A549 (cell line): ENCODE data around the gene SLC8A1. TPM values are rescaled to one million over a fixed set of nuclear protein-coding genes. Genes with fewer than 3 reads are reported as not detected.

ENCODE experiments used
- ATAC-seq, 2 experiments: fragments of 200-7000 bp in 1 of 2; fragments of >200 bp in 1 of 2; cut with Nextera tagmentation in 1 of 2; cut with Tn5 transposase in 1 of 2; 3 replicates each; pipeline versions ENCODE4 v1.8.0 to v1.9.1; 2018 to 2020; ENCODE audit warnings: mild to moderate bottlenecking in 1 of 2, moderate library complexity in 1 of 2
- CTCF ChIA-PET: fragments of 300-600 bp; sonication (Branson Sonifier 250); formaldehyde crosslinking; extraction: SDS; loops from one replicate; lab custom pipeline; 2021; ENCODE audit warnings: antibody characterized with exemption, inconsistent platforms; lab: Yijun Ruan, JAX
- POLR2A ChIA-PET: fragments of 350-600 bp; formaldehyde crosslinking; extraction: SDS; loops from one replicate; lab custom pipeline; 2021; ENCODE audit warnings: antibody characterized with exemption, inconsistent platforms; lab: Yijun Ruan, JAX
- DNase-seq, 2 experiments: peaks; one replicate each; pipeline versions ENCODE4 v3.0.0 to v3.0.0-alpha.2; 2011 to 2016; ENCODE audit warnings: low read depth in 1 of 2, low spot score in 1 of 2
- FAIRE-seq: peaks from 2 replicates; lab custom pipeline; 2011; peaks lifted over from hg19 to GRCh38; lab: Jason Lieb, UNC
- H3K27ac ChIP-seq, 2 experiments: fragments of >200 bp; sonication (Bioruptor Twin); formaldehyde crosslinking; 3 replicates each; pipeline ENCODE4 v1.5.1; 2016 to 2017
- H3K4me1 ChIP-seq: fragments of >200 bp; sonication (Bioruptor Twin); formaldehyde crosslinking; 3 replicates; pipeline ENCODE4 v1.6.1; 2016
- H3K4me2 ChIP-seq: fragments of >200 bp; sonication (Bioruptor Twin); formaldehyde crosslinking; 3 replicates; pipeline ENCODE4 v1.6.1; 2016
- H3K4me3 ChIP-seq: fragments of >200 bp; sonication (Bioruptor Twin); formaldehyde crosslinking; 3 replicates; pipeline ENCODE4 v1.5.1; 2016
- H3K9me3 ChIP-seq: fragments of >200 bp; sonication (Bioruptor Twin); formaldehyde crosslinking; 3 replicates; pipeline ENCODE4 v1.6.1; 2016
- BHLHE40 ChIP-seq: IDR thresholded peaks from 2 replicates; pipeline ENCODE4 v1.6.1; 2012; ENCODE audit warnings: low read depth, low read length, inconsistent platforms
- CEBPB ChIP-seq, 2 experiments: fragments of >200 bp in 1 of 2; sonication (Bioruptor Twin) in 1 of 2; formaldehyde crosslinking in 1 of 2; IDR thresholded peaks; 2 replicates each; pipeline ENCODE4 v1.6.1; 2012 to 2016
- CHD4 ChIP-seq: fragments of 200-600 bp; sonication (generic); IDR thresholded peaks from 2 replicates; pipeline ENCODE4 v1.6.1; 2016; ENCODE audit warnings: antibody characterized with exemption, mild to moderate bottlenecking, borderline replicate concordance
- FOSB ChIP-seq: fragments of 250-450 bp; sonication (Bioruptor Pico); IDR thresholded peaks from 2 replicates; pipeline ENCODE4 v1.5.0; 2020; ENCODE audit warnings: mild to moderate bottlenecking, moderate library complexity
- HMGXB4 ChIP-seq: fragments of 250-450 bp; sonication (Bioruptor Pico); IDR thresholded peaks from 2 replicates; pipeline ENCODE4 v1.5.0; 2021; ENCODE audit warnings: mild to moderate bottlenecking, moderate library complexity, borderline replicate concordance
- HOXA7 ChIP-seq: fragments of 250-450 bp; sonication (Bioruptor Pico); IDR thresholded peaks from 2 replicates; pipeline ENCODE4 v1.5.0; 2020; ENCODE audit warnings: mild to moderate bottlenecking, moderate library complexity
- PBX3 ChIP-seq: IDR thresholded peaks from 2 replicates; pipeline ENCODE4 v1.6.1; 2012
- PHF8 ChIP-seq: fragments of 200-600 bp; sonication (generic); IDR thresholded peaks from 2 replicates; pipeline ENCODE4 v1.6.1; 2016; ENCODE audit warnings: low read depth, mild to moderate bottlenecking, antibody characterized with exemption, moderate library complexity, borderline replicate concordance
- POLR2A ChIP-seq: IDR thresholded peaks from 2 replicates; pipeline ENCODE4 v1.6.1; 2012; ENCODE audit warnings: mild to moderate bottlenecking, low read length
- RAD21 ChIP-seq, 2 experiments: fragments of >200 bp in 1 of 2; sonication (Bioruptor Twin) in 1 of 2; formaldehyde crosslinking in 1 of 2; IDR thresholded peaks in 1 of 2; conservative IDR thresholded peaks in 1 of 2; 2 replicates in 1 of 2; 3 replicates in 1 of 2; pipeline ENCODE4 v1.6.1; 2012 to 2018; ENCODE audit warnings: inconsistent platforms in 1 of 2
- REST ChIP-seq: fragments of 200-600 bp; sonication (generic); IDR thresholded peaks from 2 replicates; pipeline ENCODE4 v1.6.1; 2016; ENCODE audit warnings: antibody characterized with exemption, mild to moderate bottlenecking, moderate library complexity
- RFX5 ChIP-seq: fragments of 450-650 bp; IDR thresholded peaks from 2 replicates; pipeline ENCODE4 v1.7.1; 2014; ENCODE audit warnings: antibody characterized with exemption, mild to moderate bottlenecking, moderate library complexity
- RNF2 ChIP-seq: fragments of 200-600 bp; sonication (generic); IDR thresholded peaks from 2 replicates; pipeline ENCODE4 v1.6.1; 2016; ENCODE audit warnings: low read depth, mild to moderate bottlenecking, antibody characterized with exemption, moderate library complexity, borderline replicate concordance
- SREBF2 ChIP-seq: fragments of 450-650 bp; IDR thresholded peaks from 2 replicates; pipeline ENCODE4 v1.6.1; 2014; ENCODE audit warnings: mild to moderate bottlenecking, moderate library complexity
- TFCP2L1 ChIP-seq: fragments of 250-450 bp; sonication (Bioruptor Pico); IDR thresholded peaks from 2 replicates; pipeline ENCODE4 v1.5.0; 2021; ENCODE audit warnings: mild to moderate bottlenecking
- USF2 ChIP-seq: fragments of 450-650 bp; IDR thresholded peaks from 2 replicates; pipeline ENCODE4 v1.6.1; 2014; ENCODE audit warnings: antibody characterized with exemption
- ZFP36 ChIP-seq: fragments of 450-650 bp; IDR thresholded peaks from 2 replicates; pipeline ENCODE4 v1.6.1; 2014; ENCODE audit warnings: borderline replicate concordance; ENCODE audit not compliant: partially characterized antibody
- WGBS: methylation state at CpG from one replicate; pipeline ENCODE4 v1.1.6; 2017; ENCODE audit errors: missing lambda C conversion rate; 5-methylcytosine and 5-hydroxymethylcytosine counted together
- polyA plus RNA-seq, 4 experiments: library from polyadenylated mRNA; depleted of rRNA in 3 of 4; stranded (reverse); fragments of >200 nt; fragmentation: RNase III in 1 of 4; extraction: RNeasy Plus Mini Kit Qiagen cat#74134 plus additional on column Dnase treatment in 1 of 4; gene quantifications; 2 replicates in 3 of 4; 3 replicates in 1 of 4; pipeline ENCODE4 v1.2.3, GENCODE V29; 2011 to 2017

Gene SLC8A1
- polyA plus RNA-seq, 2 of the 4 experiments (the other 2 are of a cell fraction): 0.28 to 0.92 TPM

- FAIRE-seq (no peak), DNase-seq (no peak)
- Histone ChIP-seq H3K4me2 (no peak overlapping the region), H3K9me3 (no peaks in the 10 kb centered on the region)
- POLR2A ChIA-PET: no interaction called here
- no peak for TF ChIP-seq HOXA7
- TF ChIP-seq CEBPB (IDR thresholded peaks at IDR 0.05): no peak
- TF ChIP-seq ZFP36: no peak
- no peak for TF ChIP-seq FOSB (CRISPR knock-in tag)
- no peak for TF ChIP-seq CHD4
- no peak for TF ChIP-seq HMGXB4 (CRISPR knock-in tag)
- TF ChIP-seq TFCP2L1 (CRISPR knock-in tag): no peak
- TF ChIP-seq REST: no peak
- no peak for TF ChIP-seq RFX5
- TF ChIP-seq BHLHE40: no peak
- no peak for TF ChIP-seq POLR2A
- TF ChIP-seq RAD21 (conservative IDR thresholded peaks at IDR 0.05 in 1 of 2, IDR thresholded peaks at IDR 0.05 in 1 of 2): no peak
- no peak for TF ChIP-seq PBX3
- TF ChIP-seq PHF8: no peak
- TF ChIP-seq, all 56 proteins: peak for 0
- ATAC-seq: no peak
- CTCF ChIA-PET: no interaction called here
- Histone ChIP-seq H3K27ac (no peak overlapping the region), H3K4me3 (no peak overlapping the region), H3K4me1 (no peaks in the 10 kb centered on the region)
- WGBS: 34% methylated on average over 3 of the region's 3 CpGs
Measured at GRCh38 chr2:40483549-40484243, 31.8 kb upstream of the SLC8A1 start.

- ChIA-PET CTCF (interaction anchor here (0.5 to 1.1 kb wide), 2 partner anchors 29 to 46 kb away, joined by 3 to 4 read pairs; partner anchors contain the start of gene SLC8A1), POLR2A (no interaction called here)
- DNase-seq (no peak), ATAC-seq (no peak), FAIRE-seq (no peak)
- Histone ChIP-seq H3K4me1 (no peaks in the 10 kb centered on the region), H3K27ac (no peak overlapping the region), H3K4me2 (no peak overlapping the region), H3K9me3 (no peaks in the 10 kb centered on the region), H3K4me3 (no peak overlapping the region)
- TF ChIP-seq USF2: no peak
- no peak for TF ChIP-seq ZFP36
- no peak for TF ChIP-seq RNF2
- no peak for TF ChIP-seq SREBF2
- 10% methylated on average over 5 of the region's 5 CpGs for WGBS
Measured at GRCh38 chr2:40480596-40480995, 28.7 kb upstream of the SLC8A1 start.
